GM12878 (cell line): ENCODE measurements around the gene MAB21L4. TPM values are rescaled to one million over a fixed set of nuclear protein-coding genes. Genes with fewer than 3 reads are reported as not detected.

Experiments
- ATAC-seq: fragments of 200-7000 bp; cut with Tn5 transposase; 3 replicates; pipeline ENCODE4 v1.9.1; 2020; ENCODE audit warnings: mild to moderate bottlenecking, moderate library complexity
- BruUV-seq: library from RNA; stranded (reverse); fragments of 400-500 nt; replicated peaks from 2 replicates; lab custom pipeline; 2021; lab: Mats Ljungman, UMichigan
- CTCF ChIA-PET: fragments of 300-600 bp; sonication (Branson Sonifier 250); formaldehyde crosslinking; extraction: SDS; loops from one replicate; lab custom pipeline; 2021; ENCODE audit warnings: inconsistent platforms; lab: Yijun Ruan, JAX
- POLR2A ChIA-PET: fragments of 350-600 bp; formaldehyde crosslinking; extraction: SDS; loops from one replicate; lab custom pipeline; 2021; ENCODE audit warnings: inconsistent platforms; lab: Charles Lee
- RAD21 ChIA-PET: fragments of 300-600 bp; sonication (Branson Sonifier 250); formaldehyde crosslinking; loops from one replicate; lab custom pipeline; 2023; ENCODE audit warnings: antibody characterized with exemption; ENCODE audit not compliant: unreplicated experiment; lab: Charles Lee
- SMC1A ChIA-PET: fragments of 300-600 bp; sonication (Branson Sonifier 250); formaldehyde crosslinking; loops from one replicate; lab custom pipeline; 2023; ENCODE audit not compliant: unreplicated experiment, uncharacterized antibody; lab: Charles Lee
- DNase-seq: peaks from one replicate; pipeline ENCODE4 v3.0.0-alpha.2; 2011; ENCODE audit warnings: low read depth, low spot score
- FAIRE-seq: peaks from 3 replicates; lab custom pipeline; 2011; peaks lifted over from hg19 to GRCh38; lab: Jason Lieb, UNC
- H2AFZ ChIP-seq: 2 replicates; pipeline ENCODE4 v1.6.0; 2011; ENCODE audit warnings: low read depth, low read length, control low read depth; ENCODE audit not compliant: control insufficient read depth
- H3K27ac ChIP-seq: 2 replicates; pipeline ENCODE4 v1.5.1; 2011; ENCODE audit warnings: control low read depth; ENCODE audit not compliant: control insufficient read depth, insufficient read depth
- H3K27me3 ChIP-seq, 2 experiments: replicated peaks in 1 of 2; 2 replicates each; pipeline versions ENCODE4 v1.6.0 to v1.6.1; 2011; ENCODE audit warnings: low read length in 1 of 2; ENCODE audit not compliant: control insufficient read depth in 2 of 2, insufficient read depth in 2 of 2
- H3K36me3 ChIP-seq, 2 experiments: 2 replicates each; pipeline ENCODE4 v1.5.1; 2011; ENCODE audit warnings: low read length in 1 of 2; ENCODE audit not compliant: control insufficient read depth in 2 of 2, insufficient read depth in 2 of 2
- H3K4me1 ChIP-seq: 2 replicates; pipeline ENCODE4 v1.6.1; 2011; ENCODE audit warnings: mild to moderate bottlenecking, low read length, moderate library complexity, mixed read lengths; ENCODE audit not compliant: control insufficient read depth, insufficient read depth
- H3K4me2 ChIP-seq: 2 replicates; pipeline ENCODE4 v1.6.0; 2011; ENCODE audit warnings: control low read depth; ENCODE audit not compliant: control insufficient read depth, insufficient read depth
- H3K4me3 ChIP-seq: fragments of 200-600 bp; sonication (generic); 2 replicates; pipeline ENCODE4 v1.5.1; 2016
- H3K79me2 ChIP-seq: 2 replicates; pipeline ENCODE4 v1.6.0; 2011; ENCODE audit warnings: low read length; ENCODE audit not compliant: control insufficient read depth, insufficient read depth
- H3K9ac ChIP-seq: 2 replicates; pipeline ENCODE4 v1.8.0; 2011; ENCODE audit warnings: low read length, control low read depth, mixed read lengths; ENCODE audit not compliant: control insufficient read depth, insufficient read depth
- H3K9me3 ChIP-seq: replicated peaks from 3 replicates; pipeline ENCODE4 v1.5.1; 2011; ENCODE audit warnings: mild to moderate bottlenecking, low read length; ENCODE audit not compliant: control insufficient read depth, insufficient read depth
- H4K20me1 ChIP-seq: 2 replicates; pipeline ENCODE4 v1.6.0; 2011; ENCODE audit not compliant: control insufficient read depth, insufficient read depth
- BMI1 ChIP-seq: fragments of 450-650 bp; IDR thresholded peaks from 2 replicates; pipeline ENCODE4 v1.6.1; 2016; ENCODE audit warnings: mild to moderate bottlenecking, moderate library complexity, borderline replicate concordance
- IRF4 ChIP-seq: IDR thresholded peaks from 2 replicates; pipeline ENCODE4 v1.6.1; 2011; ENCODE audit warnings: low read depth, low read length
- MEF2A ChIP-seq: IDR thresholded peaks from 2 replicates; pipeline ENCODE4 v1.6.1; 2011; ENCODE audit warnings: low read depth, mild to moderate bottlenecking, low read length, moderate library complexity; ENCODE audit not compliant: insufficient read depth
- ZNF217 ChIP-seq: fragments of 450-650 bp; IDR thresholded peaks from 2 replicates; pipeline ENCODE4 v1.6.1; 2017; ENCODE audit warnings: antibody characterized with exemption, mild to moderate bottlenecking
- ZNF24 ChIP-seq: fragments of 450-650 bp; IDR thresholded peaks from 2 replicates; pipeline ENCODE4 v1.6.1; 2017; ENCODE audit warnings: antibody characterized with exemption, mild to moderate bottlenecking
- ZSCAN29 ChIP-seq: fragments of 450-650 bp; IDR thresholded peaks from 2 replicates; pipeline ENCODE4 v1.6.1; 2017; ENCODE audit warnings: mild to moderate bottlenecking, moderate library complexity
- WGBS: methylation state at CpG from one replicate; pipeline ENCODE4 v1.1.6; 2016; ENCODE audit warnings: low lambda C conversion rate; ENCODE audit not compliant: insufficient replicate concordance, insufficient coverage; ENCODE audit errors: missing lambda C conversion rate; 5-methylcytosine and 5-hydroxymethylcytosine counted together
- in situ Hi-C: fragments of 300-500 bp; cut with MboI; formaldehyde crosslinking; loops from 9 replicates; pipeline ENCODE4 v1.14.3; 2018; ENCODE audit warnings: mixed read lengths
- intact Hi-C: fragments of 100-400 bp; cut with micrococcal nuclease; formaldehyde crosslinking; loops from one replicate; pipeline ENCODE4 v1.14.2; 2022; ENCODE audit not compliant: unreplicated experiment
- polyA plus RNA-seq, 11 experiments: library from polyadenylated mRNA; depleted of rRNA in 4 of 11; unstranded in 6 of 11; stranded (reverse) in 5 of 11; fragments of >200 nt; fragmentation: Nextera tagmentation in 4 of 11; fragmentation: Illumina TruSeq in 1 of 11; extraction: Ambion mirVana in 4 of 11; extraction: Trizol in 1 of 11; gene quantifications; 1 replicate in 1 of 11; 2 replicates in 10 of 11; pipeline versions ENCODE4 v1.2.1 to v1.2.3, GENCODE V29; 2011 to 2016; ENCODE audit warnings: inconsistent platforms in 2 of 11, missing spikeins in 2 of 11, low read depth in 1 of 11
- total RNA-seq, 4 experiments: library from RNA; depleted of rRNA in 3 of 4; stranded (reverse); fragments of >200 nt in 3 of 4; fragmentation: Illumina TruSeq in 1 of 4; extraction: Trizol in 1 of 4; gene quantifications; 2 replicates each; pipeline versions ENCODE4 v1.2.1 to v1.2.3, GENCODE V29; 2013 to 2021
- TF ChIP-seq, protein P1 (sequence below): fragments of 450-650 bp; IDR thresholded peaks from 2 replicates; pipeline ENCODE4 v1.6.1; 2017; ENCODE audit warnings: mild to moderate bottlenecking
- TF ChIP-seq, protein P2 (sequence below), 3 experiments: IDR thresholded peaks in 2 of 3; conservative IDR thresholded peaks in 1 of 3; 2 replicates each; pipeline ENCODE4 v1.5.1; 2011; ENCODE audit warnings: low read depth in 3 of 3, low read length in 3 of 3, mild to moderate bottlenecking in 3 of 3, control low read depth in 2 of 3, moderate library complexity in 2 of 3, inconsistent platforms in 1 of 3, mixed read lengths in 1 of 3; ENCODE audit not compliant: control insufficient read depth in 2 of 3, insufficient read depth in 1 of 3; ENCODE audit errors: extremely low read depth in 1 of 3
- TF ChIP-seq, protein P3 (sequence below): IDR thresholded peaks from 2 replicates; pipeline ENCODE4 v1.6.1; 2011; ENCODE audit warnings: low read depth, low read length, improper control_type of control experiment, borderline replicate concordance
- TF ChIP-seq, protein P4 (sequence below): fragments of 450-650 bp; IDR thresholded peaks from 2 replicates; pipeline ENCODE4 v1.6.1; 2017; ENCODE audit warnings: borderline replicate concordance
- TF ChIP-seq, protein P5 (sequence below): IDR thresholded peaks from 2 replicates; pipeline ENCODE4 v1.6.1; 2011; ENCODE audit warnings: borderline replicate concordance, low read depth, mild to moderate bottlenecking, moderate library complexity, low read length; ENCODE audit not compliant: insufficient read depth, poor library complexity, severe bottlenecking
- TF ChIP-seq, protein P6 (sequence below): IDR thresholded peaks from 2 replicates; pipeline ENCODE4 v1.6.1; 2012; ENCODE audit warnings: low read depth, low read length, improper control_type of control experiment

Gene MAB21L4
- total and polyA plus RNA-seq, 10 of the 15 experiments (the other 5 are each of a cell fraction or from before 2014, with no cell fraction given): 0.03 TPM; not detected in 9

DNA sequence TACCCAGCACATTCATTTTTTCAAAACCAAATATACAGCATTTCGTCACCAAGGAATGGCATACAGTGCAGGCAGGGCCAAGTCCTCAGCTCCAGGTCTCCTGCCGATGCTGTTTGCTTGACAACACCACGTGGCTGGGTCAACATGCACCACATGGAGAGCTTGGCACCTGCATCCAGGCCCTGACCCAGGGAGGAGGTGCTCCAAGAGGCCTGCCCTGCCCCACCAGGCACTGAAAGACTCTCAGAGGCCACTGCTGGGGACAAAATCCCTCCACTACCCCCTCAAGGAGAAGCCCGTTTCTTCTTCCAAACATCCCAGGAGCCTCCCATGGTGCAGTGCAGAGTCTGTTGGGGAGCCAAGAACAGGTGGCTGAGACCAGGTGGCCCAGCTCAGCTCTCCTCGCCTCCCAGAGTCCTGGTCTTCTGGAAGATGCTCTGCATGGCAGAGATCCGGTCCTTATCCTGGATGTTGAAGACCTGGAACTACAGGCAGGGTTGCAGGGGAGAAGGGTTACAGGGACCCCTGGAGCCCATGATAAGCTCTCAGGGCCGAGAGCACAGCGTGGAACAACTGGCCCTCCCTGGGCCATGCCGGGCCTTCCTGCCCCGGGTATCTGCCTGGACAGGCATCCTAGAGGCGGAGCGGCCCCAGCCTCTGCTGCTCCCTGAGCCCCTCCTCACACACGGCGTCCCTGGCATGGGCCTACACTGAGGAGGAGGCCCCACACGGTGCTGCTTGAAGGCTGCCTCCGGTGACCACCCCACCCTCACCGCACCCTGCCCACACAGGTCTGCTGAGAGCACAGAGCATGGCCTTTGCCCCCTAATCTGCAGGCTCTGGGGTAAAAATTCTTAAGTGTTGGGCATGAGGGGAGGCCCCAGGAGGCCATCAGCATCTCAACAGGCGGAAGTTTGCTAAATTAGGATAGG is 9.0 kb downstream of the MAB21L4 start (continued):
- TF ChIP-seq, protein P1, sequence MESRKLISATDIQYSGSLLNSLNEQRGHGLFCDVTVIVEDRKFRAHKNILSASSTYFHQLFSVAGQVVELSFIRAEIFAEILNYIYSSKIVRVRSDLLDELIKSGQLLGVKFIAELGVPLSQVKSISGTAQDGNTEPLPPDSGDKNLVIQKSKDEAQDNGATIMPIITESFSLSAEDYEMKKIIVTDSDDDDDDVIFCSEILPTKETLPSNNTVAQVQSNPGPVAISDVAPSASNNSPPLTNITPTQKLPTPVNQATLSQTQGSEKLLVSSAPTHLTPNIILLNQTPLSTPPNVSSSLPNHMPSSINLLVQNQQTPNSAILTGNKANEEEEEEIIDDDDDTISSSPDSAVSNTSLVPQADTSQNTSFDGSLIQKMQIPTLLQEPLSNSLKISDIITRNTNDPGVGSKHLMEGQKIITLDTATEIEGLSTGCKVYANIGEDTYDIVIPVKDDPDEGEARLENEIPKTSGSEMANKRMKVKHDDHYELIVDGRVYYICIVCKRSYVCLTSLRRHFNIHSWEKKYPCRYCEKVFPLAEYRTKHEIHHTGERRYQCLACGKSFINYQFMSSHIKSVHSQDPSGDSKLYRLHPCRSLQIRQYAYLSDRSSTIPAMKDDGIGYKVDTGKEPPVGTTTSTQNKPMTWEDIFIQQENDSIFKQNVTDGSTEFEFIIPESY: no peak

DNA sequence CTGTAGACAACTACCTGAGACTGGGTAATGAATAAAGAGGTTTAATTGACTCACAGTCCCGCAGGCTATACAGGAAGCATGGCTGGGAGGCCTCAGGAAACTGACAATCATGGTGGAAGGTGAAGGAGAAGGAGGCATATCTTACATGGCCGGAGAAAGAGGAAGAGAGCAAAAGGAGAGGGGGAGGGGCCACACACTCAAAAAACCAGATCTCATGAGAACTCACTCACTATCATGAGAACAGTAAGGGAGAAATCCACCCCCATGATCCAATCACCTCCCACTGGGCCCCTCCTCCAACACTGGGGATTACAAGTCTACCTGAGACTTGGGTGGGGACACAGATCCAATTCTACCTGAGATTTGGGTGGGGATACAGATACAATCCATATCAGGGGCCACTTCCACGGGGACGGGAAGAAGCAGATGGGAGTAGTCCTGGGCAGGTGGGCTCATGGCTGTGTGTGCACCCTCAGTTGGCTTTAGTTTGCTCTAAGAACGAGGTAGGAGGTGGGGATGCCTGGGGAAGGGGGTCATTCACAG is 9.9 kb downstream of the MAB21L4 start:
- FAIRE-seq (no peak), DNase-seq (no peak), ATAC-seq (no peak)
- H3K36me3 ChIP-seq: no peaks in the 10 kb centered on the region
- RAD21 ChIA-PET: no interaction called here
- no peak overlapping the region for H2AFZ ChIP-seq
- in situ Hi-C loops (no loop called here), intact Hi-C loops (no loop called here)
- POLR2A ChIA-PET: no interaction called here
- no peak overlapping the region for H3K27ac ChIP-seq
- CTCF ChIA-PET: no interaction called here
- WGBS: 25% methylated on average over 5 of the region's 5 CpGs
- no peaks in the 10 kb centered on the region for H3K4me1 ChIP-seq
- H4K20me1 ChIP-seq: no peaks in the 10 kb centered on the region
- no peaks in the 10 kb centered on the region; a peak in 1 of 4 replicates for H3K27me3 ChIP-seq
- no peaks in the 10 kb centered on the region for H3K9me3 ChIP-seq
- no TSS peak for BruUV-seq
- H3K4me2 ChIP-seq: no peak overlapping the region
- H3K9ac ChIP-seq: no peak overlapping the region
- SMC1A ChIA-PET: no interaction called here
- H3K79me2 ChIP-seq: no peaks in the 10 kb centered on the region
- no peak overlapping the region for H3K4me3 ChIP-seq
- TF ChIP-seq MEF2A (no peak), ZSCAN29 (no peak), IRF4 (no peak), ZNF24 (no peak), ZNF217 (no peak), BMI1 (no peak)
- TF ChIP-seq, protein P2, sequence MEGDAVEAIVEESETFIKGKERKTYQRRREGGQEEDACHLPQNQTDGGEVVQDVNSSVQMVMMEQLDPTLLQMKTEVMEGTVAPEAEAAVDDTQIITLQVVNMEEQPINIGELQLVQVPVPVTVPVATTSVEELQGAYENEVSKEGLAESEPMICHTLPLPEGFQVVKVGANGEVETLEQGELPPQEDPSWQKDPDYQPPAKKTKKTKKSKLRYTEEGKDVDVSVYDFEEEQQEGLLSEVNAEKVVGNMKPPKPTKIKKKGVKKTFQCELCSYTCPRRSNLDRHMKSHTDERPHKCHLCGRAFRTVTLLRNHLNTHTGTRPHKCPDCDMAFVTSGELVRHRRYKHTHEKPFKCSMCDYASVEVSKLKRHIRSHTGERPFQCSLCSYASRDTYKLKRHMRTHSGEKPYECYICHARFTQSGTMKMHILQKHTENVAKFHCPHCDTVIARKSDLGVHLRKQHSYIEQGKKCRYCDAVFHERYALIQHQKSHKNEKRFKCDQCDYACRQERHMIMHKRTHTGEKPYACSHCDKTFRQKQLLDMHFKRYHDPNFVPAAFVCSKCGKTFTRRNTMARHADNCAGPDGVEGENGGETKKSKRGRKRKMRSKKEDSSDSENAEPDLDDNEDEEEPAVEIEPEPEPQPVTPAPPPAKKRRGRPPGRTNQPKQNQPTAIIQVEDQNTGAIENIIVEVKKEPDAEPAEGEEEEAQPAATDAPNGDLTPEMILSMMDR (IDR thresholded peaks at IDR 0.05 in 2 of 3, conservative IDR thresholded peaks at IDR 0.05 in 1 of 3; ENCODE audit: control insufficient read depth in 2 of 3, extremely low read depth in 1 of 3, insufficient read depth in 1 of 3, low read depth in 3 of 3, low read length in 3 of 3): no peak
- TF ChIP-seq, protein P3, sequence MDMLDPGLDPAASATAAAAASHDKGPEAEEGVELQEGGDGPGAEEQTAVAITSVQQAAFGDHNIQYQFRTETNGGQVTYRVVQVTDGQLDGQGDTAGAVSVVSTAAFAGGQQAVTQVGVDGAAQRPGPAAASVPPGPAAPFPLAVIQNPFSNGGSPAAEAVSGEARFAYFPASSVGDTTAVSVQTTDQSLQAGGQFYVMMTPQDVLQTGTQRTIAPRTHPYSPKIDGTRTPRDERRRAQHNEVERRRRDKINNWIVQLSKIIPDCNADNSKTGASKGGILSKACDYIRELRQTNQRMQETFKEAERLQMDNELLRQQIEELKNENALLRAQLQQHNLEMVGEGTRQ: no peak
- TF ChIP-seq, protein P4, sequence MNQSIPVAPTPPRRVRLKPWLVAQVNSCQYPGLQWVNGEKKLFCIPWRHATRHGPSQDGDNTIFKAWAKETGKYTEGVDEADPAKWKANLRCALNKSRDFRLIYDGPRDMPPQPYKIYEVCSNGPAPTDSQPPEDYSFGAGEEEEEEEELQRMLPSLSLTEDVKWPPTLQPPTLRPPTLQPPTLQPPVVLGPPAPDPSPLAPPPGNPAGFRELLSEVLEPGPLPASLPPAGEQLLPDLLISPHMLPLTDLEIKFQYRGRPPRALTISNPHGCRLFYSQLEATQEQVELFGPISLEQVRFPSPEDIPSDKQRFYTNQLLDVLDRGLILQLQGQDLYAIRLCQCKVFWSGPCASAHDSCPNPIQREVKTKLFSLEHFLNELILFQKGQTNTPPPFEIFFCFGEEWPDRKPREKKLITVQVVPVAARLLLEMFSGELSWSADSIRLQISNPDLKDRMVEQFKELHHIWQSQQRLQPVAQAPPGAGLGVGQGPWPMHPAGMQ: no peak
- TF ChIP-seq, protein P5, sequence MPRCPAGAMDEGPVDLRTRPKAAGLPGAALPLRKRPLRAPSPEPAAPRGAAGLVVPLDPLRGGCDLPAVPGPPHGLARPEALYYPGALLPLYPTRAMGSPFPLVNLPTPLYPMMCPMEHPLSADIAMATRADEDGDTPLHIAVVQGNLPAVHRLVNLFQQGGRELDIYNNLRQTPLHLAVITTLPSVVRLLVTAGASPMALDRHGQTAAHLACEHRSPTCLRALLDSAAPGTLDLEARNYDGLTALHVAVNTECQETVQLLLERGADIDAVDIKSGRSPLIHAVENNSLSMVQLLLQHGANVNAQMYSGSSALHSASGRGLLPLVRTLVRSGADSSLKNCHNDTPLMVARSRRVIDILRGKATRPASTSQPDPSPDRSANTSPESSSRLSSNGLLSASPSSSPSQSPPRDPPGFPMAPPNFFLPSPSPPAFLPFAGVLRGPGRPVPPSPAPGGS: no peak
- TF ChIP-seq, protein P6, sequence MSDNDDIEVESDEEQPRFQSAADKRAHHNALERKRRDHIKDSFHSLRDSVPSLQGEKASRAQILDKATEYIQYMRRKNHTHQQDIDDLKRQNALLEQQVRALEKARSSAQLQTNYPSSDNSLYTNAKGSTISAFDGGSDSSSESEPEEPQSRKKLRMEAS: no peak
